ENCODE results near the gene DHRS13. TPM values are rescaled to one million over a fixed set of nuclear protein-coding genes. Genes with fewer than 3 reads are reported as not detected.
"Not testable (repeated sequence)": the region's sequence is repeated elsewhere in the genome, so short reads cannot be mapped to it uniquely, and the experiment has no call there.

The DHRS13 gene
- total RNA-seq, 1 donor, result 30.7 TPM

GRCh38 chr17:28937044-28937729 is 34.3 kb upstream of the DHRS13 start:
- DNase-seq (ENCODE audit: low read depth in 2 of 3, low spot score in 2 of 3), result no peak

- no peak for DNase-seq (ENCODE audit: low read depth in 2 of 3, low spot score in 2 of 3)
Measured at GRCh38 chr17:28935744-28936460, 33.0 kb upstream of the DHRS13 start.

- DNase-seq (ENCODE audit: low read depth in 2 of 3, low spot score in 2 of 3), result not testable (repeated sequence)
Measured at GRCh38 chr17:28934508-28934907, 31.6 kb upstream of the DHRS13 start.

- no peak for DNase-seq (ENCODE audit: low read depth in 2 of 3, low spot score in 2 of 3)
Measured at GRCh38 chr17:28929787-28930186, 26.9 kb upstream of the DHRS13 start.

- DNase-seq (ENCODE audit: low read depth in 2 of 3, low spot score in 2 of 3), result no peak
Measured at GRCh38 chr17:28928061-28928460, 25.2 kb upstream of the DHRS13 start.

- DNase-seq (ENCODE audit: low read depth in 2 of 3, low spot score in 2 of 3), result no peak
Measured at GRCh38 chr17:28926786-28927185, 23.9 kb upstream of the DHRS13 start.

- DNase-seq (ENCODE audit: low read depth in 2 of 3, low spot score in 2 of 3), result no peak
Measured at GRCh38 chr17:28926366-28926765, 23.5 kb upstream of the DHRS13 start.

GRCh38 chr17:28925912-28926365 is 23.1 kb upstream of the DHRS13 start:
- DNase-seq (ENCODE audit: low read depth in 2 of 3, low spot score in 2 of 3), result peak; percentile 48 to 96 (median 91)

- no peak for DNase-seq (ENCODE audit: low read depth in 2 of 3, low spot score in 2 of 3)
Measured at GRCh38 chr17:28920201-28920600, 17.3 kb upstream of the DHRS13 start.

- no peak for DNase-seq (ENCODE audit: low read depth in 2 of 3, low spot score in 2 of 3)
Measured at GRCh38 chr17:28918295-28918694, 15.4 kb upstream of the DHRS13 start.

- DNase-seq (ENCODE audit: low read depth in 2 of 3, low spot score in 2 of 3), result no peak
Measured at GRCh38 chr17:28917465-28917864, 14.6 kb upstream of the DHRS13 start.

GRCh38 chr17:28917029-28917428 is 14.2 kb upstream of the DHRS13 start:
- DNase-seq (ENCODE audit: low read depth in 2 of 3, low spot score in 2 of 3), result no peak

GRCh38 chr17:28916302-28916934 is 13.5 kb upstream of the DHRS13 start:
- DNase-seq (ENCODE audit: low read depth in 2 of 3, low spot score in 2 of 3), result peak in 2 of 3 donors; percentile 42 to 60

GRCh38 chr17:28912938-28913333 is 10.1 kb upstream of the DHRS13 start:
- DNase-seq (ENCODE audit: low read depth in 2 of 3, low spot score in 2 of 3), result no peak

- DNase-seq (ENCODE audit: low read depth in 2 of 3, low spot score in 2 of 3), result peak in 1 of 3 donors; percentile 45
Measured at GRCh38 chr17:28912281-28912937, 9.5 kb upstream of the DHRS13 start.

GRCh38 chr17:28911411-28912045 is 8.6 kb upstream of the DHRS13 start:
- no peak for DNase-seq (ENCODE audit: low read depth in 2 of 3, low spot score in 2 of 3)

GRCh38 chr17:28910534-28910933 is 7.7 kb upstream of the DHRS13 start:
- no peak for DNase-seq (ENCODE audit: low read depth in 2 of 3, low spot score in 2 of 3)

- DNase-seq (ENCODE audit: low read depth in 2 of 3, low spot score in 2 of 3), result no peak
Measured at GRCh38 chr17:28908640-28909167, 5.8 kb upstream of the DHRS13 start.

GRCh38 chr17:28907709-28908475 is 5.0 kb upstream of the DHRS13 start:
- no peak for DNase-seq (ENCODE audit: low read depth in 2 of 3, low spot score in 2 of 3)

Measured in hematopoietic multipotent progenitor cell (in vitro differentiated cells).